Activated CD4-positive, alpha-beta T cell treated with anti-CD3 and anti-CD28 coated beads, Interleukin-2, amount 10 ng/mL, durations not matched to agents 7 days and 5 days (primary cell): ENCODE results near the gene PITX1. TPM values are rescaled to one million over a fixed set of nuclear protein-coding genes. Genes with fewer than 3 reads are reported as not detected.

Source experiments
- CTCF ChIA-PET: fragments of 350-600 bp; sonication (Branson Sonifier 250); formaldehyde crosslinking; loops from one replicate; lab custom pipeline; 2021; ENCODE audit warnings: antibody characterized with exemption; lab: Charles Lee
- POLR2A ChIA-PET: fragments of 350-600 bp; sonication (Branson Sonifier 250); formaldehyde crosslinking; loops from one replicate; lab custom pipeline; 2021; ENCODE audit warnings: antibody characterized with exemption; lab: Charles Lee
- DNase-seq: peaks from one replicate; pipeline ENCODE4 v3.0.0-alpha.2; 2020
- H3K27ac Mint-ChIP-seq: one replicate; pipeline ENCODE4 v1.8.0; 2021; ENCODE audit warnings: mild to moderate bottlenecking, moderate library complexity, mixed read lengths
- H3K27me3 Mint-ChIP-seq: one replicate; pipeline ENCODE4 v1.8.0; 2021; ENCODE audit warnings: mixed read lengths
- H3K36me3 Mint-ChIP-seq: one replicate; pipeline ENCODE4 v1.8.0; 2021; ENCODE audit warnings: low read depth, mixed read lengths
- H3K4me1 Mint-ChIP-seq: one replicate; pipeline ENCODE4 v1.8.0; 2021; ENCODE audit warnings: mixed read lengths
- H3K4me3 Mint-ChIP-seq: one replicate; pipeline ENCODE4 v1.8.0; 2021; ENCODE audit warnings: mild to moderate bottlenecking, moderate library complexity, mixed read lengths
- H3K9me3 Mint-ChIP-seq: one replicate; pipeline ENCODE4 v1.8.0; 2021; ENCODE audit warnings: mixed read lengths
- total RNA-seq, 2 experiments: library from RNA; stranded (reverse); gene quantifications; one replicate each; pipeline ENCODE4 v1.2.3, GENCODE V29; 2021

PITX1 gene
- total RNA-seq, 2 experiments from 2014 or later, result not detected

DNA sequence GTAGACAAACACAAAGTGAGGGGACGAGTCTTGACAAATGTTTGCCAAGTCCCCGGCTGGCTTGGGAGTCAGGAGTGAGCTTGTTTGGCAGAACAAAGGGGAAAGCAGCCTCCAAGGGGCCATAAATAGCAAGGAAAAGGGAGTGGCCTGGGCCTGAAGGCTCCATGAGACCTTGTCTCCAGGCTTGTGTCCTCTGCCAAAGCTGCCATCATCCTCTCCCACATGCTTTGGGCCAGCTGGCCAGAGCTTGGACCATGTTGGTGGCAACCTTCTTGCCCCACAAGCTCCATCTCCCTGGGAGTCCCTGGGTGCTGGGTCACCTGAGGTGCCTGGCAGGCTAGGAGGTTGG, 13.3 kb upstream of the PITX1 start:
- ChIA-PET POLR2A (no interaction called here), CTCF (interaction anchor here (0.5 to 1.2 kb wide), 3 partner anchors 14 to 1021 kb away, joined by 3 read pairs; no protein-coding TSS in a partner anchor)
- no peaks in the 10 kb centered on the region for H3K4me1 Mint-ChIP-seq
- no peak for DNase-seq
- H3K36me3 Mint-ChIP-seq, result no peaks in the 10 kb centered on the region
- no peaks in the 10 kb centered on the region for H3K9me3 Mint-ChIP-seq
- no peak overlapping the region for H3K4me3 Mint-ChIP-seq
- H3K27ac Mint-ChIP-seq, result no peak overlapping the region
- peaks cover 69% of the 10 kb centered on the region for H3K27me3 Mint-ChIP-seq

- POLR2A ChIA-PET, result no interaction called here
- Mint-ChIP-seq H3K4me3 (no peak overlapping the region), H3K36me3 (no peaks in the 10 kb centered on the region), H3K27me3 (peaks cover 68% of the 10 kb centered on the region), H3K4me1 (no peaks in the 10 kb centered on the region), H3K27ac (no peak overlapping the region), H3K9me3 (no peaks in the 10 kb centered on the region)
- no peak for DNase-seq
- CTCF ChIA-PET, result interaction anchor here (0.5 to 1.2 kb wide), 2 partner anchors 14 to 1020 kb away, joined by 3 read pairs; no protein-coding TSS in a partner anchor
Measured at GRCh38 chr5:135046661-135047346, 12.8 kb upstream of the PITX1 start.

DNA sequence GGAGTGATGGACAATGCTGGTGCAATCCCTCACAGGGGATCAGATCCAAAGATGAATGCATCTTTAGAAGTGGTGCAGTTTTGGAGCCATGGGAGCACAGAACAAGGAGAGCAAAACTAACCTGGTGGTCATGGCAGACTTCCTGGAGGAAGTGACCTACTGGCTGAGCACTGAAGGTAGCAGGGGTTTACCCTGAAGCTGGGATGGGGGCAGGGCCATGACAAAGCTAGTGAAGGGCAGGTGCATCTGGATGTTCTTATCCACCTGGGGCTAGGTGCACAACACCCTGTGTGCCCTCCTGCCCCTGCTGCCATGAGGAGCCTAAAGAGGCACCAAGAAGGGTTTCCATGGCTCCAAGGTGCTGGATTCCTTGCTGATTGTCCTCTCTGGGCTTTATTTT, 11.5 kb upstream of the PITX1 start:
- H3K27me3 Mint-ChIP-seq, result peaks cover 69% of the 10 kb centered on the region
- H3K9me3 Mint-ChIP-seq, result no peaks in the 10 kb centered on the region
- no peak for DNase-seq
- H3K4me3 Mint-ChIP-seq, result no peak overlapping the region
- no peak overlapping the region for H3K27ac Mint-ChIP-seq
- POLR2A ChIA-PET, result no interaction called here
- CTCF ChIA-PET, result interaction anchor here (1.1 kb wide), 1 partner anchor 10 kb away, joined by 3 read pairs; no protein-coding TSS in a partner anchor
- H3K4me1 Mint-ChIP-seq, result no peaks in the 10 kb centered on the region
- H3K36me3 Mint-ChIP-seq, result no peaks in the 10 kb centered on the region

DNA sequence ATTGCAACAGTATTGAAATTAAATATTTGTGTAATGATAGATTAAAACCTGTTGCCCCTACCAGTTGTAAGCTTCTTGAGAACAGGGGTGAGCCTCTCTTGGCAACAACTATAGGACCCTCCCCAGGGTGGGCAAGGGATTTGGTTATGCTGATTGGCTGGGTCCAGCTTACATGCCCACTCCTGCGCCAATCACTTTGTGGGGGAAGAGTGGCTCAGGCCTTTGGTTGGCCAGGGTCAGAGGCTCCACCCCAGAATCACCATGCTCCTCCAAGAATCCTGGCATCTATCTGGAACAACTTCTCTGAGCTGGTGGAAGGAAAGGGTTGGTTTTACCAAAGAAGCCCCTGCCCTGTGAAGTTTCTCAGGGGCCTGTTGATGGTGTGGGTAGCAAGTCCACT, 8.6 kb upstream of the PITX1 start:
- H3K36me3 Mint-ChIP-seq, result no peaks in the 10 kb centered on the region
- DNase-seq, result no peak
- no peak overlapping the region for H3K4me3 Mint-ChIP-seq
- ChIA-PET CTCF (interaction anchor here (1.1 to 1.3 kb wide), 2 partner anchors 14 to 20 kb away, joined by 3 read pairs; no protein-coding TSS in a partner anchor), POLR2A (interaction anchor here (0.6 kb wide), 1 partner anchor 10 kb away, joined by 3 read pairs; no protein-coding TSS in a partner anchor)
- no peak overlapping the region for H3K27ac Mint-ChIP-seq
- no peaks in the 10 kb centered on the region for H3K9me3 Mint-ChIP-seq
- peaks cover 70% of the 10 kb centered on the region for H3K27me3 Mint-ChIP-seq
- no peaks in the 10 kb centered on the region for H3K4me1 Mint-ChIP-seq

GRCh38 chr5:135041726-135042125, 7.7 kb upstream of the PITX1 start:
- no peaks in the 10 kb centered on the region for H3K9me3 Mint-ChIP-seq
- ChIA-PET POLR2A (no interaction called here), CTCF (interaction anchor here (1.1 to 1.5 kb wide), 2 partner anchors 9 to 21 kb away, joined by 3 read pairs; no protein-coding TSS in a partner anchor)
- no peaks in the 10 kb centered on the region for H3K4me1 Mint-ChIP-seq
- no peak overlapping the region for H3K27ac Mint-ChIP-seq
- H3K36me3 Mint-ChIP-seq, result no peaks in the 10 kb centered on the region
- H3K4me3 Mint-ChIP-seq, result no peak overlapping the region
- H3K27me3 Mint-ChIP-seq, result peaks cover 75% of the 10 kb centered on the region
- no peak for DNase-seq

- H3K36me3 Mint-ChIP-seq, result no peaks in the 10 kb centered on the region
- H3K4me3 Mint-ChIP-seq, result no peak overlapping the region
- H3K27me3 Mint-ChIP-seq, result peaks cover 78% of the 10 kb centered on the region
- POLR2A ChIA-PET, result no interaction called here
- H3K4me1 Mint-ChIP-seq, result no peaks in the 10 kb centered on the region
- CTCF ChIA-PET, result interaction anchor here (1.5 kb wide), 1 partner anchor 9 kb away, joined by 3 read pairs; no protein-coding TSS in a partner anchor
- H3K27ac Mint-ChIP-seq, result no peak overlapping the region
- no peaks in the 10 kb centered on the region for H3K9me3 Mint-ChIP-seq
- no peak for DNase-seq
Measured at GRCh38 chr5:135041145-135041587, 7.1 kb upstream of the PITX1 start.

DNA sequence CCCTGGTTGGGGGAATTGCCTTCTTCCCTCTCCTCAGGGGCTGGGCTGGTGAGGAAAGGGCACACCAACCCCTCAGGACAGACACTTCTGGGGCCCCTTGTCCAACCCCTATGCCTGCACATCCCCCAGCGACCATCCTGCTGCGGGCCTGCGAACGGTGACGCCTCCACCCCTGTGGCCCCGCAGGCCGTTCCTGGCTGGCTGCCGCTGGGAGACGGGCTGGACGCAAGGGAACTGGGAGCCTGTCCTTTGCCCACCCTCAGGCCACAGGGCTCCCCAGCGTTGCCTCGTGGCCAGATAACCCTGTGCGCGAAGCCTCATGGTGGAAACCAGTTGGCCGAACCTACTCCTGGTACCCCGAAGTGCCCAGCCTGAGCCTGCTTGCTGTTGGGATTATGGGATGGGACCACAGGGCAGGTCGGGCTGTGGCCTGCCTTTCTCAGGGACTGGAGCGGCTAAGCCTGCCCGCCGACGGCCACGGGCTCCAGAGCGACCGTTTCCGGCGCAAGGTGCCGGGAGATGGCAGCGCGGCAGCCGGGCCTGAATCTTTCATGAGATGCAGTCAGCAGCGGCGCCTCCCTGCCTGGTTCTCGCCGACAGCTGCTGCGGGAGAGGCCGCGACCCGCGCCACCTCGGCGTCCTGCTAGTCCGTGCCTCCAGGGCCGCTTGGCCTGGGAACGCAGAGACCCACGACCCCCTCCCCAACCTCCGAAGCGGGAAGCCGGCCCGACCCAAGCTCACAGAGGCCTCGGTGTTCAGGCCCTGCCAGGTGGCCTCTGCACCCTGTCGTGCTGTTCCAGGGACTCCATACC, 6.5 kb upstream of the PITX1 start:
- no peak overlapping the region for H3K4me3 Mint-ChIP-seq
- no peaks in the 10 kb centered on the region for H3K36me3 Mint-ChIP-seq
- peaks cover 83% of the 10 kb centered on the region for H3K27me3 Mint-ChIP-seq
- POLR2A ChIA-PET, result no interaction called here
- no peak overlapping the region for H3K27ac Mint-ChIP-seq
- H3K4me1 Mint-ChIP-seq, result no peaks in the 10 kb centered on the region
- no peak for DNase-seq
- no peaks in the 10 kb centered on the region for H3K9me3 Mint-ChIP-seq
- CTCF ChIA-PET, result interaction anchor here (1.5 kb wide), 1 partner anchor 8 kb away, joined by 3 read pairs; no protein-coding TSS in a partner anchor

DNA sequence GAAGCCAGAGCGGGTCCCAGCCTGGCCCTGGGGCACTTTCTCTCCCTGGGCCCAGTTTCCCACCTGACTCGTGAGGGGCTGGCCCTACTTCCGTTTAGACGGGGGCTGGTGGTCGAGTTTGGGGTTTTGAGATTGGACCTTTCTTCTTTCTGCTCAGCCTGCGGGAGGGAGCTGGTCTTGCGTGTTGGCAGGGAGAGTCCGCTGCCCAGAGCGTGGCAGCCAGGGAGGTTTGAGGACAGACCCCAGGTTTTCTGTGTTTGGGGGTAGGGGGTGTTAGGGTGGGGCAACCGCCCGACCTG, 6.0 kb upstream of the PITX1 start:
- Mint-ChIP-seq H3K4me1 (peaks cover under 1% of the 10 kb centered on the region), H3K27me3 (peaks cover 84% of the 10 kb centered on the region), H3K4me3 (no peak overlapping the region), H3K9me3 (no peaks in the 10 kb centered on the region), H3K27ac (no peak overlapping the region), H3K36me3 (peaks cover 1% of the 10 kb centered on the region)
- POLR2A ChIA-PET, result no interaction called here
- DNase-seq, result no peak
- CTCF ChIA-PET, result no interaction called here

GRCh38 chr5:135039271-135040033, 5.4 kb upstream of the PITX1 start:
- Mint-ChIP-seq H3K27ac (no peak overlapping the region), H3K9me3 (no peaks in the 10 kb centered on the region), H3K4me1 (peaks cover 4% of the 10 kb centered on the region), H3K36me3 (peaks cover 2% of the 10 kb centered on the region), H3K27me3 (peaks cover 85% of the 10 kb centered on the region), H3K4me3 (no peak overlapping the region)
- POLR2A ChIA-PET, result no interaction called here
- CTCF ChIA-PET, result interaction anchor here (0.6 kb wide), 1 partner anchor 9 kb away, joined by 3 read pairs; no protein-coding TSS in a partner anchor
- no peak for DNase-seq

GRCh38 chr5:135038813-135039270, 4.8 kb upstream of the PITX1 start:
- H3K4me1 Mint-ChIP-seq, result peaks cover 6% of the 10 kb centered on the region
- peaks cover 81% of the 10 kb centered on the region for H3K27me3 Mint-ChIP-seq
- no peaks in the 10 kb centered on the region for H3K9me3 Mint-ChIP-seq
- ChIA-PET POLR2A (no interaction called here), CTCF (no interaction called here)
- no peak overlapping the region for H3K4me3 Mint-ChIP-seq
- DNase-seq, result no peak
- H3K36me3 Mint-ChIP-seq, result peaks cover 2% of the 10 kb centered on the region
- no peak overlapping the region for H3K27ac Mint-ChIP-seq

DNA sequence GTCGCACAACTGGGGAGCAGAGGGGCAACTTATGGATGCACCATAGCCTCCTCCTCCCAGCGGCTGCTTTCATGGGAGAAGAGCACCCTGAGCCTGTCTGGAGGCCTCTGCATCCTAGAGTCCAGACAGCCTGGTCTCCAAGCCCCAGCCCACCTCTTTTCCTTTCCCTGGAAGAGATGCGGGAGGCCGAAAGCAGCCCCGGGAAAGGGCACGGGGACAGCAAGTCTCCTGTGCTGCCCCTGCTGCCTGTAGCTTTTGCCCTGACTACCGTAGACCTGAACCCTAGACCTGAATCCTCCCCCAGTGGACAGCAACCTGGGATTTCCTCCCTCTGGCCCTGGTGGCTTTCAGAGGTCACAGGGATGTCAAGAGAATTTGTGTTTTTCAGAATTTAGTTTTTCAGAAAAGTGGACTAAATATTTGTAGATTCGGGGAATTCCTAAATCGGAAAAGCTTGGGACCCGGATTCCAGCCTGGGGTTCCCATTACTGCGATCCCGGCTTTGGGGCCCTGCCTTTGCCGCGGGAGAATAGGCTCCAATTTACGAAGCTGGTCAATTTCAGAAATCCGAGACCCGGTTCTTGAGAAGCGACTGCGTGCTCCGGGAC, 4.3 kb upstream of the PITX1 start:
- Mint-ChIP-seq H3K9me3 (no peaks in the 10 kb centered on the region), H3K36me3 (peaks cover 2% of the 10 kb centered on the region)
- POLR2A ChIA-PET, result no interaction called here

More for the DNA sequence above, 4.3 kb upstream of the PITX1 start:
- DNase-seq, result no peak
- H3K27ac Mint-ChIP-seq, result no peak overlapping the region
- peaks cover 78% of the 10 kb centered on the region for H3K27me3 Mint-ChIP-seq
- no peak overlapping the region for H3K4me3 Mint-ChIP-seq
- CTCF ChIA-PET, result interaction anchor here (0.6 kb wide), 1 partner anchor 14 kb away, joined by 3 read pairs; no protein-coding TSS in a partner anchor
- peaks cover 7% of the 10 kb centered on the region for H3K4me1 Mint-ChIP-seq
